ENCODE data around the gene ST6GAL2.

ST6GAL2 gene

DNA sequence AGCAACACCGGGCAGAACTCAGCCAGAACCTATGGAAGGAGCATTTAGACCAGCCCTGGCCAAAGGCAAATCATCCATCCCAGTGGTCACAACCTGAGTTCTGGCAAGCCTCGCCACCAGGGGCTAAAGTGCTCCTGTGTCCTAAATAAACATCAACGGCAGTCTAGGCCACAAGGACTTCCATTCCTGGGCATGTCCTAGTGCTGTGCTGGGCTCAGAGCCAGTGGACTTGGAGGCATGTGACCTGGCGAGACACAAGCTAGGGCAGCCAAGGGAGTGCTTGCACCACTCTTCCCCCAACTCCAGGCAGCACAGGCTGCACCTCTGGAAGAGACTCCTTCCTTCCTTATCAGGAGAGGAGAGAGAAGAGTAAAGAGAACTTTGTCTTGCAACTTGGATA lies 69.0 kb downstream of the ST6GAL2 start:
- DNase-seq = no peak

DNA sequence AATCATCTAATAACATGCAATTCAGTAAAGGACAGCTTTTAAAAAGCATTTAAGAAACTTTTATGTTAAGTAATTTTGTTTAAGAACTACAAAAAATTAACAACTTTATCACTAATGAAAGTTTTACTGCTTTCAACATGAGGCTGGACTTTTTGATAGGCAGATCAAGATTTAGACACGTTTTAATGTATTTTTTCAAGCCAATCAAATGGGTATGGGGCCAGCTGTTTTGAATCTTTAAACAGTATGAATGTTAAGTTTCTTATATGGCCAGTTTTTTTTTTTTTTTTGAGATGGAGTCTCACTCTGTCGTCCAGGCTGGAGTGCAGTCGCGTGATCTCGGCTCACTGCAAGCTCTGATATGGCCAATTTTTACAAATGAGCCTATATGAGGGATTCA lies 73.1 kb downstream of the ST6GAL2 start:
- no peak for DNase-seq

GRCh38 chr2:106812383-106812782 lies 73.6 kb downstream of the ST6GAL2 start:
- DNase-seq = no peak

DNA sequence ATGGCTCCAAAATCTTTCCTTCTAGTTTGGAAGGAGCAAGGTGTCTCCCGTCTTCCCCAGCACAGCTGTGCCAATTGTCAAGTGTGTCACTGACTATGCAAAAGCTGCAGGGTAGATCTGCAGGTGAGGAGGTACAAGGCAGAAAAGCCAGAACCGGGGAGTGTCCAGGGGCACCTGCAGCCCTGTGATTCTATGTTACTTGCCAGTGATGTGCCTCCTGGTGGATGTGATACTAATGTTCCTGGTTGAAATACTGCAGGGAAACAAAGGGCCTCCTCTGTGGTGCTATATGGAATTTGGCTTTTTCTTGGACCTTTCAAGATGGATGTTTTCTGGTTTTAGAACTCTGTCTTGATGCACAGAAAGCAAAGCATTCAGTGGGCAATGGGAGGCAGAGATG lies 80.3 kb downstream of the ST6GAL2 start:
- DNase-seq = no peak

GRCh38 chr2:106804161-106804560 lies 81.8 kb downstream of the ST6GAL2 start:
- DNase-seq = no peak

- DNase-seq = no peak
These were observed 84.9 kb downstream of the ST6GAL2 start for GRCh38 chr2:106800976-106801655.

GRCh38 chr2:106800180-106800579 lies 85.8 kb downstream of the ST6GAL2 start:
- DNase-seq = no peak

GRCh38 chr2:106798826-106799552 lies 87.0 kb downstream of the ST6GAL2 start:
- DNase-seq = no peak

- no peak for DNase-seq
These were observed 88.5 kb downstream of the ST6GAL2 start for GRCh38 chr2:106797494-106797893.

DNA sequence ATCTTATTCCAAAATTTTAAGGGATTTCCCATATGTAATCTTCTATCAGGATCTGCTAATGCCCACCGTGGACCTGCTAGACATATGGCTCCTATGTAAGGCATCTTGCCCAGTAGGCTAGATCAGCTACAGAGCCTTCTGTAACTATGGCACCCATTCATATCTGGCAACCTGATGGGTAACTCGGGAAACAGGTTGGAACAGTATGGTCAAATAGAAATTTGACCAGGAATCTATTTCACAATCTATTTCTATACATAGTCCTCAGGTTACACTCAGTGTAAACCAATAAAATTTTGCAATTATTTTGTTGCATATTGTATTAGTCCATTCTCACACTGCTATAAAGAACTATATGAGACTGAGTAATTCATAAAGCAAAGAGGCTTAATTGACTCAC lies 93.3 kb downstream of the ST6GAL2 start:
- DNase-seq = no peak

GRCh38 chr2:106789185-106789584 lies 96.8 kb downstream of the ST6GAL2 start:
- DNase-seq = no peak

DNA sequence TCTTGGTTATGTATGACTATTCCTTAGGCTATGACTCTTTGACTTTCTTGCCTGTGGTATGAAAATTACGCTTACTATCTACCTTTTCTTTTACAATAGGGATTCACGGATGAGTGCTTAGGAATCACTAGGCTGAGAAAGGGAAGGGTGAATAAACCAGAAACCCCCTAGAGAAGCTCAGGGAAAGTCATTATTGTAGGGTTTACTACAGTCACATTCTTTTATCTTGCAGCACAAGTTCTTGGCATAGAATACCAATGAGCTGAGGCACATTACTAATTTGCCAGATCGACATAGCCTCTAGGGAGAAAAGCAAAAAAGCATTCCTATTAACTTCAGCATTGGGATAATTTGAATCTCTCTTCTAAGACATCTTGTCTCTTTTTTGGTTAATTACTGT lies 103.3 kb downstream of the ST6GAL2 start:
- no peak for DNase-seq

GRCh38 chr2:106781196-106781595 lies 104.8 kb downstream of the ST6GAL2 start:
- no peak for DNase-seq

DNA sequence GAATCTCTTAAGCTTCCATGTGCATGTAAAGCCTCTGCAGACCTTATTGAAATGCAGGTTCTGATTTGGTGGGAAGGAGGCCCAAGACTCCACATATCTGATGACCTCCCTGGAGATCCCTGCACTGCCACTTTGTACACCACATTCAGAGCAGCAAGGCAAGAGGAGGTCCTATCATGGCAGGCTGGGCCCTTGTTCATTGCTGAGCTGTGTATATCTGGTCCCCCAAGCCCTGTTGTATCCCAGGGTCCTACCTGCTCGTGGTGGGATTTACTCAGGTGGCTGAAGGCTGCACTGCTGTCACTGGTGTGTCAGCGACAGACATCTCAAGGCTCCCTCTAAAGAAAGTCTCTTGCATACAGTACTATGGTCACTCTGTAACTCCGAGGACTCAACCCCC lies 114.2 kb downstream of the ST6GAL2 start:
- DNase-seq = no peak

- DNase-seq = no peak
These were observed 115.0 kb downstream of the ST6GAL2 start for GRCh38 chr2:106770986-106771385.

DNA sequence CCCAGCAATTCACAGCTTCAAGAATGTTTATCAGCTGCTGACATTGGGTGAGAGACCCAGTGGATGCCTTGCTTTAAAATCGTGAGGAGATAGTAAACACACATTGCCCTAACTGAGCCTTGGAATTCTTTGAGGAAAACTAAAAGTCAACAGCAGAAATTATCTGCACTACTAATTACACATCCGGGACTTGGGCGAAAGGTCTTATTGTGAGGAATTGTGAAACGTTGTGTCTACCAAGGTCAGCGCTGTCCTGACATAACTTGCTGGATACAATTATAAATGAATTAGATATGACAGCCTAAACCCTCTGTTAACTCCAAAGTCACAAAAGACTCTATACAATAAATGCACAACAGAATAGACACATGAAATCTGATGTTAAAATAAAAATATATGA lies 121.4 kb downstream of the ST6GAL2 start:
- no peak for DNase-seq

GRCh38 chr2:106759966-106760365 lies 126.0 kb downstream of the ST6GAL2 start:
- DNase-seq = no peak

DNA sequence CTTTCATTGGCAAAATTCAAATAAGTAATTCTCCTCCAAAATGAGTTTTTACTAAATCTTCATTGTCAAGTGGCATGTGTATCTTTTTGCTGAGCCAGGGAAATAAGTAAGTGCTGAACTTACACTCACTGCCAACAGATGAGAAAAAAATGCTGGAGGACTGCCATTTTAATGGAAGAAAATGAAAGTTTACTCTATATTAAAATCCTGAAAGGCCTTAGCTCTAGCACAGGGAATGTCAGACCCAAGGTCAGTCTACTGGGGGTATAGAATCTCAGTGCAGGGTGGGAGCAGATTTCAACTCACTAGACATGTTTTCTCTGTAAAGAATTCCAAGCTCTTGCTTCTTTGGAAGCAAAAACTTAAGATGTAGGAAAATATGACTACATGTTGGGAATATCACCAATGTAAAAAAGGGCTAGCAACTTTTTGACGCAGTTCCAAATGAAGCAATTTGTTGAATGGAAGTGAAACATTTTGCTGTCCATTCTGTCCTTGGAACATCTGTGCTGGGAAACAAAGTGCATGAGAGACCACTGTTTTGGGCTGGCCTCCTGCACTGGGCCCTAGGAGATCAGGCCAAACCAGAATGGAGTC lies 127.0 kb downstream of the ST6GAL2 start:
- DNase-seq = no peak
